ENCODE results near the gene NOP56.

DNA sequence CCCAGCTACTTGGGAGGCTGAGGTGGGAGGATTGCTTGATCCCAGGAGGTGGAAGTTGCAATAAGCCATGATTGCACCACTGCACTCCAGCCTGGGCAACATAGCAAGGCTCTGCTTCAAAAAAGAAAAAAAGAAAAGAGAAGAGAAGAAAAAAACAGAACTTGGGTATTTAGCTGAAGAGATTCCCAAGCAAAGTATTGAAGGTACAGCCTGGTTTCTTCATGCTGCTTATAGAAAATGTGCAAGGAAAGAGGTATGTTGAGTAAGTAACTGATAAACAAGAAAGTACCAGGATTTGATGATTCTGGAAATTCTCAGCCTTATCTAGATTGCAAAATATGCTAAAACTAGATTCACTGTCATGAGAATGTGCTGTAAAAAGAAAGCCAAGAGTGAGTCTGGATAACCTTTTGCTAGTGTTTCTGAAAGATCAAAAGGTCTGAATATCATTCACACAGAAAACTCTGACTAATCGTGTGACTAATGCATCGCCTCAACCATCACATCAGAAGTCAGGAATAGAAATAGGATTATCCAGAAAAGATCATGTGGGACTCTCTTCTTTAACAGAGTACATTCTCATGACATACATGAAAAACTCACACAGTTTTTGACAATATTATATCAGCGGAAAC, 32.4 kb upstream of the NOP56 start:
- TF ChIP-seq, protein P1, sequence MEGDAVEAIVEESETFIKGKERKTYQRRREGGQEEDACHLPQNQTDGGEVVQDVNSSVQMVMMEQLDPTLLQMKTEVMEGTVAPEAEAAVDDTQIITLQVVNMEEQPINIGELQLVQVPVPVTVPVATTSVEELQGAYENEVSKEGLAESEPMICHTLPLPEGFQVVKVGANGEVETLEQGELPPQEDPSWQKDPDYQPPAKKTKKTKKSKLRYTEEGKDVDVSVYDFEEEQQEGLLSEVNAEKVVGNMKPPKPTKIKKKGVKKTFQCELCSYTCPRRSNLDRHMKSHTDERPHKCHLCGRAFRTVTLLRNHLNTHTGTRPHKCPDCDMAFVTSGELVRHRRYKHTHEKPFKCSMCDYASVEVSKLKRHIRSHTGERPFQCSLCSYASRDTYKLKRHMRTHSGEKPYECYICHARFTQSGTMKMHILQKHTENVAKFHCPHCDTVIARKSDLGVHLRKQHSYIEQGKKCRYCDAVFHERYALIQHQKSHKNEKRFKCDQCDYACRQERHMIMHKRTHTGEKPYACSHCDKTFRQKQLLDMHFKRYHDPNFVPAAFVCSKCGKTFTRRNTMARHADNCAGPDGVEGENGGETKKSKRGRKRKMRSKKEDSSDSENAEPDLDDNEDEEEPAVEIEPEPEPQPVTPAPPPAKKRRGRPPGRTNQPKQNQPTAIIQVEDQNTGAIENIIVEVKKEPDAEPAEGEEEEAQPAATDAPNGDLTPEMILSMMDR (conservative IDR thresholded peaks at IDR 0.05; ENCODE audit: low read depth, low read length): no peak
- TF ChIP-seq POLR2A (IDR thresholded peaks at IDR 0.05; ENCODE audit: low read depth, low read length): no peak
- TF ChIP-seq CEBPB (IDR thresholded peaks at IDR 0.05; ENCODE audit: low read depth, low read length): no peak
- TF ChIP-seq, protein P2, sequence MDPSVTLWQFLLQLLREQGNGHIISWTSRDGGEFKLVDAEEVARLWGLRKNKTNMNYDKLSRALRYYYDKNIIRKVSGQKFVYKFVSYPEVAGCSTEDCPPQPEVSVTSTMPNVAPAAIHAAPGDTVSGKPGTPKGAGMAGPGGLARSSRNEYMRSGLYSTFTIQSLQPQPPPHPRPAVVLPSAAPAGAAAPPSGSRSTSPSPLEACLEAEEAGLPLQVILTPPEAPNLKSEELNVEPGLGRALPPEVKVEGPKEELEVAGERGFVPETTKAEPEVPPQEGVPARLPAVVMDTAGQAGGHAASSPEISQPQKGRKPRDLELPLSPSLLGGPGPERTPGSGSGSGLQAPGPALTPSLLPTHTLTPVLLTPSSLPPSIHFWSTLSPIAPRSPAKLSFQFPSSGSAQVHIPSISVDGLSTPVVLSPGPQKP (IDR thresholded peaks at IDR 0.05; ENCODE audit: borderline replicate concordance, low read depth, low read length): no peak
- TF ChIP-seq, protein P3, sequence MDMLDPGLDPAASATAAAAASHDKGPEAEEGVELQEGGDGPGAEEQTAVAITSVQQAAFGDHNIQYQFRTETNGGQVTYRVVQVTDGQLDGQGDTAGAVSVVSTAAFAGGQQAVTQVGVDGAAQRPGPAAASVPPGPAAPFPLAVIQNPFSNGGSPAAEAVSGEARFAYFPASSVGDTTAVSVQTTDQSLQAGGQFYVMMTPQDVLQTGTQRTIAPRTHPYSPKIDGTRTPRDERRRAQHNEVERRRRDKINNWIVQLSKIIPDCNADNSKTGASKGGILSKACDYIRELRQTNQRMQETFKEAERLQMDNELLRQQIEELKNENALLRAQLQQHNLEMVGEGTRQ (IDR thresholded peaks at IDR 0.05; ENCODE audit: low read depth, low read length): no peak
- TF ChIP-seq SMC3 (IDR thresholded peaks at IDR 0.05; ENCODE audit: low read depth, low read length): no peak
- TF ChIP-seq RAD21 (IDR thresholded peaks at IDR 0.05; ENCODE audit: low read length): no peak
